CD1c-positive myeloid dendritic cell (primary cell): Measurements from ENCODE around the gene RAB24.
"Not testable (repeated sequence)": the region's sequence is repeated elsewhere in the genome, so short reads cannot be mapped to it uniquely, and the experiment has no call there.

Source experiments
- DNase-seq: peaks from one replicate; pipeline ENCODE4 v3.0.0-alpha.2; 2016; ENCODE audit errors: extremely low spot score

The RAB24 gene

DNA sequence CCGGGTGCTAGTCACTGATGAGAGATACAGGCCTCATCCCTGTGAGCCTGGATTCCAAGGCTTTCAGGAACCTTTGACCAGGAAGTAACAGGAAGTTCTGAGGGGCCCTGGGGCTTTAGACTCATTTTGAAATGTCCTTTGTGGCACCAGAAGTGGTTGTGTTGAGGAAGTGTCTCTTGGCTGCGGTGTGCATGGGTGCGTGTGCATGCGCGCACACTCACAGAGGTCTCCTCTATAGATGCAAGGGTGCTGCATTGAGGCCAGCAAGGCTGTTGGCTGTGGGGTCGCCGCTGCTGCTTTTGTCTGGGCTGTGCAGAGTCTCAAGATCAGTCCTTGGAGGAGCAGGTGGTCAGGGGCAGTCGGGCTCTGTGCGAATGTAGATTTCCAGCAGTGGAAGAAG, 7.6 kb downstream of the RAB24 start:
- DNase-seq, result peak; percentile 67

DNA sequence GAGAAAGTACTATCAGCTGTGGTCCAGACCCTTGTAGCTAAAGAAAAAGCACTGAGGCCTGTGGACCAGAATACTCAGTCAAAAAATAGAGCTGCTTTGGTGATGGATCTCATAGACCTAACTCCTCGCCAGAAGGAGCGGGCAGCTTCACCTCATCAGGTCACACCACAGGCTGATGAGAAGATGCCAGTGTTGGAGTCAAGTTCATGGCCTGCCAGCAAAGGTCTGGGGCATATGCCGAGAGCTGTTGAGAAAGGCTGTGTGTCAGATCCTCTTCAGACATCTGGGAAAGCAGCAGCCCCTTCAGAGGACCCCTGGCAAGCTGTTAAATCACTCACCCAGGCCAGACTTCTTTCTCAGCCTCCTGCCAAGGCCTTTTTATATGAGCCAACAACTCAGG, 8.9 kb downstream of the RAB24 start:
- DNase-seq, result no peak

DNA sequence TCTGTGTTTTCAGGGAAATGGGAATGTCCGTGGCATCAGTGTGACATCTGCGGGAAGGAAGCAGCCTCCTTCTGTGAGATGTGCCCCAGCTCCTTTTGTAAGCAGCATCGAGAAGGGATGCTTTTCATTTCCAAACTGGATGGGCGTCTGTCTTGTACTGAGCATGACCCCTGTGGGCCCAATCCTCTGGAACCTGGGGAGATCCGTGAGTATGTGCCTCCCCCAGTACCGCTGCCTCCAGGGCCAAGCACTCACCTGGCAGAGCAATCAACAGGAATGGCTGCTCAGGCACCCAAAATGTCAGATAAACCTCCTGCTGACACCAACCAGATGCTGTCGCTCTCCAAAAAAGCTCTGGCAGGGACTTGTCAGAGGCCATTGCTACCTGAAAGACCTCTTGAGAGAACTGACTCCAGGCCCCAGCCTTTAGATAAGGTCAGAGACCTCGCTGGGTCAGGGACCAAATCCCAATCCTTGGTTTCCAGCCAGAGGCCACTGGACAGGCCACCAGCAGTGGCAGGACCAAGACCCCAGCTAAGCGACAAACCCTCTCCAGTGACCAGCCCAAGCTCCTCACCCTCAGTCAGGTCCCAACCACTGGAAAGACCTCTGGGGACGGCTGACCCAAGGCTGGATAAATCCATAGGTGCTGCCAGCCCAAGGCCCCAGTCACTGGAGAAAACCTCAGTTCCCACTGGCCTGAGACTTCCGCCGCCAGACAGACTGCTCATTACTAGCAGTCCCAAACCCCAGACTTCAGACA, 9.5 kb downstream of the RAB24 start:
- DNase-seq, result no peak

DNA sequence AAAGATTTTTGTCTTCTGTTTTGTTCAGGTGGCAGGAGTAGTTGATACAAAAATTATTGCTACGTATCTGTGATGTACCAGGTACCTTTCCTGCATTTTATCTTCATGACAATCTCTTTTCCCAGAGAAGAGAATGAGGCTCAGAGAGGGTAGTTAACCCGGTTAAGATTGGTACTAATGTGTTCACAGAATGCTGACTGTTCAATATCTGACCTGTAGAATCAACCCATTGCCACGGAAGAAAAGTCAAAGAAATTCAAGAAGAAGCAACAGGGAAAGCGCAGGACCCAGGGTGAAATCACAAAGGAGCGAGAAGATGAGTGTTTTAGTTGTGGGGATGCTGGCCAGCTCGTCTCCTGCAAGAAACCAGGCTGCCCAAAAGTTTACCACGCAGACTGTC, 11.8 kb downstream of the RAB24 start:
- DNase-seq, result no peak

DNA sequence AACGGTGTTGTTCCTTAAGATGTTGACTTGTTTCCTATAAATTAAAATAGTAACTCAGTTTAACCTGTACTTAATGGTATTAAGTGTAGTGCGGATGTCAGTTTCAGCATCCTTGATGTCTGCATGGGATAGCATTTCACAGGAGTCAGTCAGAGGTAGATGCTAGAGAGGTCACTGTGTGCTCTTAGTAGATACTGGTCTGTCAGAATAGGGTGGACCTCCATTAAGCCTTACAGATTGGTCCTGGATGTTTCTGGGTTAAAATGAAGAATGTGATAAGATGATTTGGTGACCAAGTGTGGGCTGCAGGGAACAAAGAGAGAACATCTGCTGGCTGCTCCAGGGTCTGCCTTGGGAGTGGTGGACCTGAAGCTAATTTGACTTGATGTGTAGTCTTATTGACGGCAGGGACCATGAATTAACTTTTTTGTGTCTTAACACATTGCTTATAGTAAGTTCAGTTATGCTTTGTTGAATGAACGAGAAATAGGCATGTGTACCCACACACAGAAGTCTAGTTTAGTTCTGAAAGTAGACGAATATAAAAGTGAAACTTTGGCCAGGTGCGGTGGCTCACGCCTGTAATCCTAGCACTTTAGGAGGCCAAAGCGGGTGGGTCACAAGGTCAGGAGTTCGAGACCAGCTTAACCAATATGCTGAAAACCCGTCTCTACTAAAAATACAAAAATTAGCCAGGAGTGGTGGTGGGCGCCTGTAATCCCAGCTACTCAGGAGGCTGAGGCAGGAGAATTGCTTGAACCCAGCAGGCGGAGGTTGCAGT, 12.5 kb downstream of the RAB24 start:
- DNase-seq, result no peak

DNA sequence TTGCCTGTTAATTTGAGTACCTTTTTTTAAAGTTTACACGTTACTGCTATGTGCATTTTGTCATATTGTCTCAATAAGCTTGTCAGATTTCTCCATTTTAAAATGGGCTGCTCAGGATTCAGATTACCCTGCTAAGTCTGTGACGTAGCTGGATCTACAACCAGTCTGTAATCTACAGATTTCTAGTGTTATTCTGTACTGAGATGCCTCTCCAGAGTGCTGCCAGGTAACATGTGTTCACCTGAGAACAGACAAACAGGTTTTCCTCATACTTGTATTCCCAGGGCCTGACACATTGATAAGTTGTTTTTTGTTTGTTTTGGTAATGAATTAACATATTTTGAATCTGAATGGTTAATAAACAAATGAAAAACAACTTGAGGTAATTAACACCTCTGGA, 15.3 kb downstream of the RAB24 start:
- DNase-seq, result no peak

DNA sequence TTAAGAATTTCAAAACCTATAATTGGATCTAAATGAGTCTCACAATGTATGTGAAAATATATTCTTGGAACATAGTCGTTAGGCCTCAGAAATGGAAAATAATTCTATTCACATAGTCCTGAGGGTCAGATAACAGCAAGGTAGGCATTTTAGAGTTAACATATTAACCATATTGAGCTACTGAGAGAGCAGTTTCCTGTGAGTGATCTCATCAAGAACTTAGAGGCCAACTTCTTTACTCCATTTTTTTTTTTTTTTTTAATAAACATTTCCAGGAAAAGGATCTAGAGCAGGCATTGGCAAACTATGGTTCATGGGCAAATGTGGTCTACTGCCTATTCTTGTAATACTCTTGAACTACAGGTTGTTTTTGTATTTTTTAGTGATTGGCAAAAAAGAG, 26.6 kb downstream of the RAB24 start:
- DNase-seq, result no peak

DNA sequence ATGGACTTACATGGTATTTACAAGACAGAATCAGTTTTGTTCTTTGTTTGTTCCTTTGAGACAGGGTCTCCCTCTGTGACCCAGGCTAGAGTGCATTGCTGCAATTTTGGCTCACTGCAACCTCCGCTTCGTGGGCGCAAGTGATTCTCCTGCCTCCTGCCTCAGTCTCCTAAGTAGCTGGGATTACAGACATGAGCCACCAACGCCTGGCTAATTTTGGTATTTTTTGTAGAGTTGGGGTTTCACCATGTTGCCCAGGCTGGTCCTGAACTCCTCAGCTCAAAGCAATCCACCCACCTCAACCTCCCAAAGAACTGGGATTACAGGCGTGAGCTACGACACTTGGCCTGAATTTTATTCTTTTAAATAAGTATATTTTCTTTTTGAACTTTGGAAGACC, 27.6 kb downstream of the RAB24 start:
- DNase-seq, result no peak

DNA sequence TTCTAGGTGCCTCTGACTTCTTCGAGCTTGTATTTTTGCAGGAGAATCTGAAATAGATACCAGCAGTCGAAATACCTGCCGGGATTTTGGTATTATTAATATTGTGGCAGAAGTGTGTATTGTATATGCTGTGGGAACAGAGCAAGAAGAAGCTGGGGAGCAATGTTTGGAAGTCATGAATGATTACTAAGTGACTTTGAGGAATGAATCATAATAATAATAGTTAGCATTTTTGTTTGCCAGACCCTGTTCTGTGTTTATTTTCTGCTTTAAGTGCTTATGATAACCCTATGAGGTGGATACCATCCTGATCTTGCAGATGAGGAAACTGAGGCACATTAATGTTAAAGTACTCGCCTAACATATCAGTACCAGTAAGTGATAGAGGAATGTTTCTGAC, 32.4 kb downstream of the RAB24 start:
- no peak for DNase-seq

DNA sequence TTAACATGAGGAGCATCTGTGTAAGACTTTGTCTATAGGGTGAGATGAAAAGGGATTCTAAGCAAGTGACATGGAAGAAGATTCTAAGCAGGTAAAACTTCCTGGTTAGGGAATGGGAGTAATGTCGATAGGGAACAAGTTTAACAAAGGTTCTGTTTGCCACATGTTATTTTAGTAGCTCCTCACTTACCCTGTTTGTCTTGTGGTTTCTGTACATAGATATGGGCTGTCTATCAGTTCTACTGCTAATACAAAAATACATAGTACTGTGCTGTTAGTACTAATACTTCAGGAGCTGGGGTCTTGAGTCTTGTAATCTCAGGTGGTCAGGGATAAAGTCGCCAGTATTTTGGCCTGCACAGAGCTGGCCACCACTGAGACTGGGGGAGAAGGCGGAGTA, 32.9 kb downstream of the RAB24 start:
- DNase-seq, result no peak

DNA sequence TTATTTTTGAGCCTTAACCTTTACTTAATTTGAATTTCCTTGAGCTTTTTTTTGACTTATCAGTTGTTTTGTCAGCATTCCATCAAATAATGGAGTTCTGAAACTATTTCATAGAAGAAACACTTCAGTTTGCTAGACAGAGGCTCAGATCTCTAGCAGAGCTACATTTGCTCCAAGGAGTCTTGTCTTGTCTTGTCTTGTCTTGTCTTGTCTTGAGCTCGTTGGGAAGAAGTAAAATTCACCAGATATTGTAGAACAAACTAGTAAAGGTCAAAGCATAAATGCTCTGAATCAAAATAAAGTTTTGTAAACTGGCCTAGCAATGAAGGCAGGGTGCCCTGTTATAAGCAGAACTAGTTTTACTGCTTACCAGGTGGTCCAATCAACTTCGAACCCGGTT, 33.5 kb downstream of the RAB24 start:
- no peak for DNase-seq

DNA sequence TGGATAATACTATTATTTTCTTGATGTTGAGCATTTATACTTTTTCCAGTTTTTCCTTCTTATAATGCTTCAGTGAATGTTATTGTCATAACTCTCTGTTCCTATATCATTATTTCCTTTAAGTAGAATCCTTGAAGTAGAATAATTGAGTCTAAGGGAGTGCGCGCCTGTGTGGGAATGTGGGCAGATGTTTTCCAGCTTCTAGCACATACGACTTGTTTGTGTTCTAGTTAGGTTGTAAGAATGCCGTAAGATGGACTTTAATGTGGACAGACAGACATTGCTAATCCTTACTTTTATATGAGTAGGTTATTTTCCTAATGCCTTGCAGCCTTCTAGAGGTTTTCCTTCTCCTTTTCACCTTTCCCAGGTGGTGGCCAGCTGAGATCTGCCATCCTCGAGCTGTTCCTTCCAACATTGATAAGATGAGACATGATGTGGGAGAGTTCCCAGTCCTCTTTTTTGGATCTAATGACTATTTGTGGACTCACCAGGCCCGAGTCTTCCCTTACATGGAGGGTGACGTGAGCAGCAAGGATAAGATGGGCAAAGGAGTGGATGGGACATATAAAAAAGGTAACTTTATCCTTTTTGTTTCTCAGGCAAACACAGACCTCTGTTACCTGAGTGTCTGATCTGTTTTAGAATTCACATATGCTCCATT, 34.2 kb downstream of the RAB24 start:
- DNase-seq, result no peak

DNA sequence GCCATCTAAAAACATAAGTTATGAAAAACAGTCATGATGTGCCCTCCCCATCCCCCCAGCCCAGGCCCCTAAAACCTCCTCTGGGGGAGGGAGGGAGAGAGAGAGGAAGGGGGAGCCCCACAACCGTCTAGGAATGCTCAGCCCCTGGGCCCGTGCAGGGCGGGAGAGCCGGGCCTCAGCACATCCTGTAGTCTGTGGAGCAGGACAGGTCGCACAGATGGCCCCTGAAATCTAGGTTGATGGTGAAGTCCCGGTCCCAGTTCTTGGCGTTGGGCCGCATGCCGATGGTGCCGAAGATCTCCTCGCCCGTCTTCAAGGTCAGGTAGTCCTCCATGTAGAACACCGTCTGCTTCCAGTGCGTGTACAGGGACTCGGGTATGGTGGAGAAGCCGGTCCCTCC, 38.1 kb downstream of the RAB24 start:
- no peak for DNase-seq

DNA sequence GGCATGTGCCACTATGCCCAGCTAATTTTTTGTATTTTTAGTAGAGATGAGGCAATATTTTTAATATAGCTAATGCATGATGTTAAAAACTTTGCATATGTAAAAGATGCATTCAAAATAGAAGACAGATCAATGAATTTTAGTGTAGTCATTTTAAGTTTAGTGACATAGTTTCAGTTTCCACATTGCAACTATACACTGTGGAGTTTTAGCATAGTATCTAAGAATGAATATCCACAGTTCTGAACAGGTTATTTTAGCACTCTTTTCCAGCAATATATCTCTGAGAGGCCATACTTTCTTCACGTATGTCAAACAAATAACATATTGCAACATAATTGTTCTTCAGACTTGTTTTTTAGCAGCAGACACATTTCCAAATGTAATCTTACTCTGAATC, 39.3 kb downstream of the RAB24 start:
- DNase-seq, result no peak

DNA sequence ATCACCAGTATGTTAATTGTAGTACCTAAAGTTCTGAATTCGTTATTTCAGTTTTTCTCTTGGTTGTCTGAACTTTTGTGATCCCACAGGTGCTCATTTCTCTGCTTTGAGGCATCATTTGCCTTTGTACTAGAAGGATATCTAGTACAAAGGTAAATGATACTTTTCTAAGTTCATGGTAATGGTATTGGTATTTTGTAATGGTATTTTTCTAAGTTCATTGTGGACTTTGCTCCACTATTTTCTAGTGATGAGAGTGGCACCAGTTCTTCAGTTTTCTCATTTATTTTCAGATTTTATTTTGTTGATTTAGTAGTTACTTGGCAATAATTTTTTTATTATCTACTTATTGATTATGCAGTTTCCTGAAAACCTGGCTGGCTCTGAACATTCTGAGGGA, 42.0 kb downstream of the RAB24 start:
- DNase-seq, result no peak

DNA sequence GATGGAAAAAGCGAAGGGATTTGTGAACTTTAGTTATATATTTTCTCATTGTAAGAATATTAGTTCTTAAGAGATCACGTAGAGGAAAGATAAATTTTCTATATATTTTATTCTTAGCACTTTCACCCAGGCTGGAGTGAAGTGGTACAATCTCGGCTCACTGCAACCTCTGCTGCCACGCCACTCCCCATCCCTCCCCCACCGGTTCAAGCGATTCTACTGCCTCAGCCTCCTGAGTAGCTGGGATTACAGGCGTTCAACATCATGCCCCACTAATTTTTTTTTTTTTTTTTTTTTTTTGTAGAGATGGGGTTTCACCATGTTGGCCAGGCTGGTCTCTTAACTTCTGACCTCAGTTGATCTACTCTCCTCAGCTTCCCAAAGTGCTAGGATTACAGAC, 42.6 kb downstream of the RAB24 start:
- DNase-seq, result no peak

DNA sequence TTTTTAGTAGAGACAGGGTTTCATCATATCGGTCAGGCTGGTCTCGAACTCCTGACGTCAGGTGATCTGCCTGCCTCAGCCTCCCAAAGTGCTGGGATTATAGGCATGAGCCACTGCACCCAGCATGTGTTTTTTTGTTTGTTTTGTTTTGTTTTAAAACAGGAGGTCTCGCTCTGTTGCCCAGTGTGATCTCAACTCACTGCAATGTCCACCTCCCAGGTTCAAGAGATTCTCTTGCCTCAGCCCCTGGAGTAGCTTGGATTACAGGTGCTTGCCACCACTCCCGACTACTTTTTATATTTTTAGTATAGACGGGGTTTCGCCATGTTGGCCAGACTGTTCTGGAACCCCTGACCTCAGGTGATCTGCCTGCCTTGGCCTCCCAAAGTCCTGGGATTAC, 44.8 kb downstream of the RAB24 start:
- not testable (repeated sequence) for DNase-seq

DNA sequence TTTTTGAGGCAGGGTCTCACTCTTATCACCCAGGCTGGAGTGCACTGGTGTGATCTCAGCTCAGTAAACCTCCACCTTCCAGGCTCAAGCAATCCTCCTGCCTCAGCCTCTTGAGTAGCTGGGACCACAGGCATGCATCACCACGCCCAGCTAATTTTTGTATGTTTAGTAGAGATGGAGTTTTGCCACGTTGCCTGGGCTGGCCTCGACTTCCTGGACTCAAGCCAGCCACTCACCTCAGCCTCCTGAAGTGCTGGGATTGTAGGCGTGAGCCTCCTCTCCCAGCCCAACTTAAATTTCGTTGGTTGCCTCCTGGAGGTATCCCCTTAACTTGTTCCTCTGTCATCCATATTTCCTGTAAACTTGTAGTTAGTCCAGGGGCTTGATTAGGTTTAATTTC, 47.2 kb downstream of the RAB24 start:
- DNase-seq, result no peak

DNA sequence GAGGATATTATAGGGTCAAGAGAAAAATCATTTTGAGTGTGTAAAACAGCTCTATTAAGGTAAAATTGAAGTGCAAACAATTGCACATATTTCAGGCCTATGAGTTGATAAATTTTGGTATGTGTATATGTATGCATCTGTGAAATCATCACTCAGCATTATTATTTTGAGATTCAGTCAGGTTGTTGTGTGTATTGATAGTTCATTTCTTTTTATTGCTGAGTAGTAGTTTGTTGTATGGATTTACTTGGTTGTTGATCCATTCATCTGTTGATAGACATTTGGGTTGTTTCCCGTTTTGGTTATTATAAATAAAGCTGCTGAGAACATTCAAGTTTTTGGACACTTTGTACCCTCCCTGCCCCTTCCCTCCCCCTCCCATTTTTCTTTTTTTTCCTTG, 50.3 kb downstream of the RAB24 start:
- no peak for DNase-seq
